Smooth muscle cell (in vitro differentiated cells): ENCODE measurements around the gene CORO2A. TPM values are rescaled to one million over a fixed set of nuclear protein-coding genes. Genes with fewer than 3 reads are reported as not detected.

Experiments
- DNase-seq: peaks from one replicate; lab custom pipeline; 2025; ENCODE audit not compliant: unreplicated experiment; lab: John Stamatoyannopoulos, UW
- H2AFZ ChIP-seq: fragments of 200-600 bp; sonication (generic); 2 replicates; pipeline ENCODE4 v1.6.0; 2016; ENCODE audit warnings: antibody characterized with exemption, low read depth, mild to moderate bottlenecking
- H3F3A ChIP-seq: fragments of 200-600 bp; sonication (generic); 2 replicates; pipeline ENCODE4 v1.6.0; 2017; ENCODE audit warnings: antibody characterized with exemption, low read depth
- H3K27ac ChIP-seq: fragments of 200-600 bp; sonication (generic); 2 replicates; pipeline ENCODE4 v1.5.1; 2016; ENCODE audit warnings: low read depth, mild to moderate bottlenecking
- H3K27me3 ChIP-seq: fragments of 200-600 bp; sonication (generic); 2 replicates; pipeline ENCODE4 v1.6.1; 2016; ENCODE audit warnings: low read depth, mild to moderate bottlenecking
- H3K36me3 ChIP-seq: fragments of 200-600 bp; sonication (generic); 2 replicates; pipeline ENCODE4 v1.5.1; 2016; ENCODE audit warnings: low read depth
- H3K4me1 ChIP-seq: fragments of 200-600 bp; sonication (generic); 2 replicates; pipeline ENCODE4 v1.5.1; 2016; ENCODE audit warnings: low read depth
- H3K4me2 ChIP-seq: fragments of 200-600 bp; sonication (generic); 2 replicates; pipeline ENCODE4 v1.6.0; 2016; ENCODE audit warnings: mild to moderate bottlenecking
- H3K4me3 ChIP-seq: fragments of 200-600 bp; sonication (generic); 2 replicates; pipeline ENCODE4 v1.5.1; 2016; ENCODE audit warnings: mild to moderate bottlenecking
- H3K79me2 ChIP-seq: fragments of 200-600 bp; sonication (generic); 2 replicates; pipeline ENCODE4 v1.6.0; 2016; ENCODE audit warnings: low read depth, mild to moderate bottlenecking
- H3K9ac ChIP-seq: fragments of 200-600 bp; sonication (generic); 2 replicates; pipeline ENCODE4 v1.6.0; 2016; ENCODE audit warnings: low read depth
- H3K9me3 ChIP-seq: fragments of 200-600 bp; sonication (generic); replicated peaks from 2 replicates; pipeline ENCODE4 v1.5.1; 2016; ENCODE audit warnings: low read depth
- H4K20me1 ChIP-seq: fragments of 200-600 bp; sonication (generic); 2 replicates; pipeline ENCODE4 v1.6.0; 2016; ENCODE audit warnings: low read depth
- WGBS: methylation state at CpG from one replicate; pipeline ENCODE4 v1.1.7; 2016; ENCODE audit warnings: low lambda C conversion rate; 5-methylcytosine and 5-hydroxymethylcytosine counted together
- polyA plus RNA-seq: library from polyadenylated mRNA; unstranded; fragments of >200 nt; fragmentation: Nextera tagmentation; extraction: Ambion mirVana; gene quantifications from 2 replicates; pipeline ENCODE4 v1.2.1, GENCODE V29; 2016
- total RNA-seq: library from RNA; depleted of rRNA; stranded (reverse); fragments of >200 nt; gene quantifications from 2 replicates; pipeline ENCODE4 v1.2.3, GENCODE V29; 2014
- TF ChIP-seq, protein P1 (sequence below): fragments of 200-600 bp; sonication (generic); IDR thresholded peaks from 2 replicates; pipeline ENCODE4 v1.5.1; 2017; ENCODE audit warnings: borderline replicate concordance, mild to moderate bottlenecking, antibody characterized with exemption; ENCODE audit not compliant: insufficient read depth, poor library complexity, severe bottlenecking

Gene CORO2A
- total and polyA plus RNA-seq, 2 experiments from 2014 or later, result 4.7 to 5.8 TPM

DNA sequence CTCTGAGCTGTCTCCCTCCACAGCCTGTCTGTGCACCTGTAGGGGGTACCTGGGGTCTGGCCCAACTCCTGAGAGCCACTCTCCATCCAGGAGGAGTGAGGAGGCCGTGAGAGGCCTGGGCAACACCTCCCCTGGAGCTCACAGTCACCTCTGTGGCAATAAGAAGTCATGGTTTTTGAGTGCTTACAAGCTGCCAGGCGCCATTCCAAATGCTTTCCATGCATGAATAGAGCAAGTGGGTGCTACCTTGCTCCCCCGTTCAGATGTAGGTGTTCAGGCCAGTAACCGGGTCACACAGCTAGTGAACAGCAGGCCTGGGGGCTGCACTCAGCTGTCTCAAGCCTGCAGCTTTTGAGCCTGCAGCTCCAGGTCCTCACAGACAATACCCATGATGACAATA, 30.6 kb downstream of the CORO2A start:
- Histone ChIP-seq H3K9me3 (no peaks in the 10 kb centered on the region), H3K27me3 (no peaks in the 10 kb centered on the region), H3K4me3 (no peak overlapping the region), H2AFZ (no peak overlapping the region), H3K4me1 (no peaks in the 10 kb centered on the region), H3F3A (no peaks in the 10 kb centered on the region), H3K36me3 (no peaks in the 10 kb centered on the region), H3K27ac (no peak overlapping the region), H4K20me1 (no peaks in the 10 kb centered on the region), H3K79me2 (no peaks in the 10 kb centered on the region), H3K9ac (no peak overlapping the region), H3K4me2 (no peak overlapping the region)
- no peak for DNase-seq
- TF ChIP-seq, protein P1, sequence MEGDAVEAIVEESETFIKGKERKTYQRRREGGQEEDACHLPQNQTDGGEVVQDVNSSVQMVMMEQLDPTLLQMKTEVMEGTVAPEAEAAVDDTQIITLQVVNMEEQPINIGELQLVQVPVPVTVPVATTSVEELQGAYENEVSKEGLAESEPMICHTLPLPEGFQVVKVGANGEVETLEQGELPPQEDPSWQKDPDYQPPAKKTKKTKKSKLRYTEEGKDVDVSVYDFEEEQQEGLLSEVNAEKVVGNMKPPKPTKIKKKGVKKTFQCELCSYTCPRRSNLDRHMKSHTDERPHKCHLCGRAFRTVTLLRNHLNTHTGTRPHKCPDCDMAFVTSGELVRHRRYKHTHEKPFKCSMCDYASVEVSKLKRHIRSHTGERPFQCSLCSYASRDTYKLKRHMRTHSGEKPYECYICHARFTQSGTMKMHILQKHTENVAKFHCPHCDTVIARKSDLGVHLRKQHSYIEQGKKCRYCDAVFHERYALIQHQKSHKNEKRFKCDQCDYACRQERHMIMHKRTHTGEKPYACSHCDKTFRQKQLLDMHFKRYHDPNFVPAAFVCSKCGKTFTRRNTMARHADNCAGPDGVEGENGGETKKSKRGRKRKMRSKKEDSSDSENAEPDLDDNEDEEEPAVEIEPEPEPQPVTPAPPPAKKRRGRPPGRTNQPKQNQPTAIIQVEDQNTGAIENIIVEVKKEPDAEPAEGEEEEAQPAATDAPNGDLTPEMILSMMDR, result no peak
- WGBS, result 95% methylated on average over 4 of the region's 4 CpGs

DNA sequence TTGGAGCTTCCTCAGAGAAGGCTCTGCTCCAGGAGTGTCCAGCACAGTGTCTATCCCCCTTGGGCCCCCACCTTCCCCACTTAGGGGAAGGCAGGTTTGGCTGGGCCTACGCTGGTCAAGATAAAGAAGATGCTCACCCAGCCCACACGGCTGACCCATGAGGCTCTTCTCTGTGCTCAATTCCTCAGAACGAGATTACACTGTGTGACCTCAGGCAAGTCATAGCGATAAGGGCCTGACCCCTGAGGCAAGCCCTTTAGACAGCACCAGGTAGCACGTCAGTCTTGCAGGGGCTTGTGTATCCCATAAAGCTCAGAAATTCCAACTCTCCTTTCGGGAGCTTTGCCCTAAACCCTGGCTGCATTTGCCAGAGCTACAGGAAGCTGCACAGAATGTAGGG, 32.6 kb downstream of the CORO2A start:
- Histone ChIP-seq H3K4me3 (no peak overlapping the region), H2AFZ (no peak overlapping the region), H3K27ac (no peak overlapping the region), H3K27me3 (no peaks in the 10 kb centered on the region), H3K4me1 (no peaks in the 10 kb centered on the region), H3K9me3 (no peaks in the 10 kb centered on the region), H3K4me2 (no peak overlapping the region), H3K36me3 (no peaks in the 10 kb centered on the region), H3F3A (no peaks in the 10 kb centered on the region), H4K20me1 (no peaks in the 10 kb centered on the region), H3K79me2 (no peaks in the 10 kb centered on the region), H3K9ac (no peak overlapping the region)
- TF ChIP-seq, protein P1, result no peak
- WGBS, result 69% methylated on average over 6 of the region's 6 CpGs
- DNase-seq, result no peak

DNA sequence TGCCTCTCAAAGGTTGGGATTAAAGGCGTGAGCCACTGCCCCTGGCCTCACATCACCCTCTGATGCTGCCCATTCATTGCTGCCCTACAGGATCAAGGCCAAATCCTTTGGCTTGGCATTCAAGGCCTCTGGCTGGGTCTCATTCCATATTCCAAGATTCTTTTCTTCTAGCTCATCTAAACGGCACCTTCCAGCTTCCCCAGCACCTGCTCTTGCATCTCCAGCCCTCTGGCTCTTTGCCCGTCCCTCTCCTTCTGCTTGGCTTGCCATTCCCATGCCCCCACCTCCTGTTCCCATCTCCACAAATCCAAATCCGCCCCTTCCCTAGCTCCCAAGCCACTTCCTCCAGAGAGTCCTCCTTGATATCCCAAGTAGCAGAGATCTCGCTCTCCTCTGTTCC, 33.1 kb downstream of the CORO2A start:
- Histone ChIP-seq H3K4me2 (no peak overlapping the region), H4K20me1 (no peaks in the 10 kb centered on the region), H3K9ac (no peak overlapping the region), H3K27me3 (no peaks in the 10 kb centered on the region), H3K27ac (no peak overlapping the region), H3K36me3 (no peaks in the 10 kb centered on the region), H3K9me3 (no peaks in the 10 kb centered on the region), H3K79me2 (no peaks in the 10 kb centered on the region), H3F3A (no peaks in the 10 kb centered on the region), H3K4me1 (no peaks in the 10 kb centered on the region), H3K4me3 (no peak overlapping the region), H2AFZ (no peak overlapping the region)
- TF ChIP-seq, protein P1, result no peak
- DNase-seq, result no peak
- WGBS, result 94% methylated on average over 5 of the region's 5 CpGs

DNA sequence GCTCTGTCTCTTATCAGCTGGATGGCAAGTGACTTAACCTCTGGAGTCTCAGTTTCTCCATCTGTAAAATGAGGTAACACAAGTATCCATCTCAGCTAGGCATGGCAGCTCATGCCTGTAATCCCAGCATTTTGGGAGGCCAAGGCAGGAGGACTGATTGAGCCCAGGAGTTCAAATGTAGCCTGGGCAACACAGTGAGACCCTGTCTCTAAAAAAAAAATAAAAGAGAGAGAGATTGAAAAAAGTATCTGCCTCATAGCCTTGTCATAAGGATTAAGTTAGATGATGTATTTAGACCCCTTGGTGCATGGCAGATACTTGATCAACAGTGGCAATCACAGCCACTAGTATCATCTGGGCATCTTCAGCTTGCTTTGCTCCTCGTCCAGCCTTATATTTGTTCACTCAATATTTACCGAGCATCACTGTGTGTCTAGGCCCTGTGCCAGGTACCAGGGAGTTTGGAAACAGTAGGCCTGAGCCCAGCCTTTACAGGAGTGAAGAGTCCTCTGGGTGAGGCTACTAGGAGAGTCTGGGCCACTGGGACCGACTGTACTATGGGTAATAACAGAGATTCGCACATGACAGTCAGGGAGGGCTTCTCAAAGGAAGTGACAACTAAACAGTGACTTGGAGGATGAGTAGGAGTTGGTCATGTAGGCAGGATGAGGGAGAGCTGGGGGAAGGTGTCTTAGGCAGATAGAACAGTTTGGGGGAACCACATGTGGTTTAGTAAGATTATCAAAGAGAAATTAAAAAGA, 34.2 kb downstream of the CORO2A start:
- no peaks in the 10 kb centered on the region for H3K27me3 ChIP-seq
- H3K36me3 ChIP-seq, result no peaks in the 10 kb centered on the region
- H3K9ac ChIP-seq, result no peak overlapping the region
- no peak overlapping the region for H3K4me3 ChIP-seq
- 93% methylated on average over 4 of the region's 4 CpGs for WGBS
- H3K4me1 ChIP-seq, result no peaks in the 10 kb centered on the region
- H3F3A ChIP-seq, result no peaks in the 10 kb centered on the region
- H4K20me1 ChIP-seq, result no peaks in the 10 kb centered on the region
- no peak overlapping the region for H2AFZ ChIP-seq
- no peak for DNase-seq
- no peak overlapping the region for H3K4me2 ChIP-seq
- no peak overlapping the region for H3K27ac ChIP-seq
- H3K79me2 ChIP-seq, result no peaks in the 10 kb centered on the region
- no peaks in the 10 kb centered on the region for H3K9me3 ChIP-seq
- TF ChIP-seq, protein P1, result no peak
